ENCODE measurements around the gene IL1F10.

DNA sequence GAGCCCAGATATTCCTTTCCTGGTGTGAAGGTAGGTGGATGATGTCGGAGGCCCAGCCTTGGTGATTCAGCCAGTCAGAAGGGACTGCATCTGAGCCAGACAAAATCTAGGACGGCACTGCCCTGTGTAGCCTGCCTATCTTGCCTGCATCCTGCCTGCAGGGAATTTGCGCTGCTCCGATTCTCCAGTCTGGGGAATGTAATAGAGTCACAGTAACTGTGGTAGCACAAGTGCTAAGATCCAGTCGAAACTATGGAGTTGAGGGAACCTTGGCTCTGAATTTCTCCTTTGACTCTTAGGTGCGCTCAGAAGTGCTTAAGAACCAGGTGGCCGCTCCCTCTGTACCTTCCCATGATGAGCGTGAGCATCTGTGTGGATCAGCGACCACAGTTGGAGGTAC is 31.0 kb upstream of the IL1F10 start:
- TF ChIP-seq, protein P1, sequence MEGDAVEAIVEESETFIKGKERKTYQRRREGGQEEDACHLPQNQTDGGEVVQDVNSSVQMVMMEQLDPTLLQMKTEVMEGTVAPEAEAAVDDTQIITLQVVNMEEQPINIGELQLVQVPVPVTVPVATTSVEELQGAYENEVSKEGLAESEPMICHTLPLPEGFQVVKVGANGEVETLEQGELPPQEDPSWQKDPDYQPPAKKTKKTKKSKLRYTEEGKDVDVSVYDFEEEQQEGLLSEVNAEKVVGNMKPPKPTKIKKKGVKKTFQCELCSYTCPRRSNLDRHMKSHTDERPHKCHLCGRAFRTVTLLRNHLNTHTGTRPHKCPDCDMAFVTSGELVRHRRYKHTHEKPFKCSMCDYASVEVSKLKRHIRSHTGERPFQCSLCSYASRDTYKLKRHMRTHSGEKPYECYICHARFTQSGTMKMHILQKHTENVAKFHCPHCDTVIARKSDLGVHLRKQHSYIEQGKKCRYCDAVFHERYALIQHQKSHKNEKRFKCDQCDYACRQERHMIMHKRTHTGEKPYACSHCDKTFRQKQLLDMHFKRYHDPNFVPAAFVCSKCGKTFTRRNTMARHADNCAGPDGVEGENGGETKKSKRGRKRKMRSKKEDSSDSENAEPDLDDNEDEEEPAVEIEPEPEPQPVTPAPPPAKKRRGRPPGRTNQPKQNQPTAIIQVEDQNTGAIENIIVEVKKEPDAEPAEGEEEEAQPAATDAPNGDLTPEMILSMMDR (IDR thresholded peaks at IDR 0.05; ENCODE audit: poor library complexity) = no peak
- TF ChIP-seq EZH2phosphoT487 (IDR thresholded peaks at IDR 0.05; ENCODE audit: low read depth, severe bottlenecking, unreplicated experiment) (no peak), EZH2 (IDR thresholded peaks at IDR 0.05; ENCODE audit: borderline replicate concordance) (no peak)

Data from hepatocyte (in vitro differentiated cells).